Neural progenitor cell (in vitro differentiated cells): ENCODE measurements around the gene TRRAP. TPM values are rescaled to one million over a fixed set of nuclear protein-coding genes. Genes with fewer than 3 reads are reported as not detected.
A peak's percentile ranks its signal among the peaks of the same experiment; 100 is the strongest.
"Not testable (repeated sequence)": the region's sequence is repeated elsewhere in the genome, so short reads cannot be mapped to it uniquely, and the experiment has no call there.

ENCODE experiments used
- DNase-seq: peaks from one replicate; pipeline ENCODE4 v3.0.0-alpha.2; 2016; ENCODE audit warnings: low spot score
- H2AFZ ChIP-seq: fragments of 200-600 bp; sonication (generic); replicated peaks from 2 replicates; pipeline ENCODE4 v1.6.1; 2016; ENCODE audit warnings: antibody characterized with exemption
- H3F3A ChIP-seq: fragments of 200-600 bp; sonication (generic); 2 replicates; pipeline ENCODE4 v1.6.1; 2016; ENCODE audit warnings: antibody characterized with exemption, low read depth
- H3K27ac ChIP-seq: fragments of 200-600 bp; sonication (generic); 2 replicates; pipeline ENCODE4 v1.5.1; 2016; ENCODE audit warnings: mild to moderate bottlenecking
- H3K27me3 ChIP-seq: fragments of 200-600 bp; sonication (generic); 2 replicates; pipeline ENCODE4 v1.6.1; 2016; ENCODE audit warnings: mild to moderate bottlenecking, moderate library complexity
- H3K36me3 ChIP-seq: fragments of 200-600 bp; sonication (generic); 2 replicates; pipeline ENCODE4 v1.5.1; 2016
- H3K4me1 ChIP-seq: fragments of 200-600 bp; sonication (generic); 2 replicates; pipeline ENCODE4 v1.6.1; 2016; ENCODE audit warnings: mixed run types
- H3K4me2 ChIP-seq: fragments of 200-600 bp; sonication (generic); 2 replicates; pipeline ENCODE4 v1.6.1; 2016
- H3K4me3 ChIP-seq: fragments of 200-600 bp; sonication (generic); 2 replicates; pipeline ENCODE4 v1.5.1; 2016
- H3K79me2 ChIP-seq: fragments of 200-600 bp; sonication (generic); 2 replicates; pipeline ENCODE4 v1.6.1; 2016; ENCODE audit warnings: low read depth
- H3K9ac ChIP-seq: fragments of 200-600 bp; sonication (generic); 2 replicates; pipeline ENCODE4 v1.6.1; 2016
- H3K9me3 ChIP-seq: fragments of 200-600 bp; sonication (generic); 2 replicates; pipeline ENCODE4 v1.5.1; 2016; ENCODE audit warnings: low read depth
- H4K20me1 ChIP-seq: fragments of 200-600 bp; sonication (generic); 2 replicates; pipeline ENCODE4 v1.6.1; 2016; ENCODE audit warnings: low read depth
- H3K27ac Mint-ChIP-seq: 3 replicates; pipeline ENCODE4 v1.8.0; 2021; ENCODE audit warnings: mixed read lengths
- H3K27me3 Mint-ChIP-seq: 2 replicates; pipeline ENCODE4 v1.8.0; 2022; ENCODE audit warnings: low read depth, mild to moderate bottlenecking, inconsistent platforms, moderate library complexity, mixed read lengths; ENCODE audit not compliant: insufficient read depth
- H3K36me3 Mint-ChIP-seq: 3 replicates; pipeline ENCODE4 v1.8.0; 2021; ENCODE audit warnings: mixed read lengths
- H3K4me1 Mint-ChIP-seq: 3 replicates; pipeline ENCODE4 v1.8.0; 2021; ENCODE audit warnings: mixed read lengths
- H3K4me3 Mint-ChIP-seq: 3 replicates; pipeline ENCODE4 v1.8.0; 2021; ENCODE audit warnings: mild to moderate bottlenecking, moderate library complexity, mixed read lengths
- H3K9me3 Mint-ChIP-seq: 3 replicates; pipeline ENCODE4 v1.8.0; 2020; ENCODE audit warnings: mixed read lengths
- CTCF ChIP-seq: fragments of 200-600 bp; sonication (generic); IDR thresholded peaks from 2 replicates; pipeline ENCODE4 v1.5.1; 2017; ENCODE audit warnings: antibody characterized with exemption, mild to moderate bottlenecking
- EZH2 ChIP-seq: fragments of 200-600 bp; sonication (generic); IDR thresholded peaks from 2 replicates; pipeline ENCODE4 v1.6.1; 2017; ENCODE audit warnings: antibody characterized with exemption, mild to moderate bottlenecking, moderate library complexity
- EZH2phosphoT487 ChIP-seq: fragments of 200-600 bp; sonication (generic); IDR thresholded peaks from 2 replicates; pipeline ENCODE4 v1.6.1; 2017; ENCODE audit warnings: antibody characterized with exemption
- total RNA-seq: library from RNA; depleted of rRNA; stranded (reverse); fragments of >200 nt; gene quantifications from 2 replicates; pipeline ENCODE4 v1.2.3, GENCODE V29; 2015; ENCODE audit warnings: low replicate concordance

TRRAP gene
- total RNA-seq, 1 donor from 2014 or later: 19.9 TPM

DNA sequence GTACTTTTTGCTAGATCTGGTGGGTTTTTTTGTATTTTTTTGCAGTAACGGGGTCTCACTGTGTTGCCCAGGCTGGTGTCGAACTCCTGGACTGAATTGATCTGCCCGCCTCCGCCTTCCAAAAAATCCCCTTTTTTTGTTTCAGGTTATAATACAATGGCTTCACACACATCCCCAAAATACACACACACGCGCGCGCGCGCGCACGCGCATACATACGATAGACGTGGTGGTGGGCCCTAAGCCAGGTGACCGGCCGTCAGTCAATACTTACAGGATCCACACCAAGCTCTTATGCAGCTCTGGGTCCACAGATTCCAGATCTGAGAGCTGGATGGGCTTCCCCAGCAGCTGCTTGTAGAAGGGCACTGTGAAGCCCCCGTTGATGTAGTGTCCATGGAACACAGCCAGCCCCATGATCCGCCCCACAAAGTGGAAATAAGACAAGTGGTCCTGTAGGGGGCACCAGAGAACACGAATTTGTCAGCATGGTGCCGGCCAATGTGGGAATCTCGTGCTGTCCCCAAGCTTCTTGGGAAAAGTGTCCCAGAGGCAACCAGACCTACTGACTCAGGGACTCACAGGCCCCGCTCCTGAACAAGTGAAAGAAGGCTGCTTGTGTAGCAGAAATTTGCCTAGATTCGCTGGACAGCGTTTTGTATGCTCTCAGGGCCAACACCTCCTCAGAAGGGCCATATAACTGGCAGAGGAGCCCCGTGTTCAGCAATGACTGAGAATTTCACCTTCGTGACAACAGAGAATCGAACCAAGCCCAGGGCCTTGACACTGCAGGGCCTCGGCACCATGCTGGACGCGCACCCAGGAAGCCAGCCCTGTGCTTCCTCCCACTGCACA is 162.0 kb downstream of the TRRAP start:
- Histone ChIP-seq H2AFZ (no peak overlapping the region), H3K36me3 (peaks cover 4% of the 10 kb centered on the region), H3K4me3 (no peak overlapping the region), H4K20me1 (peaks cover 15% of the 10 kb centered on the region), H3K27me3 (no peaks in the 10 kb centered on the region), H3K9me3 (no peaks in the 10 kb centered on the region), H3F3A (peaks cover 8% of the 10 kb centered on the region), H3K79me2 (no peaks in the 10 kb centered on the region), H3K27ac (no peak overlapping the region), H3K4me1 (no peaks in the 10 kb centered on the region), H3K9ac (no peak overlapping the region), H3K4me2 (no peak overlapping the region)
- Mint-ChIP-seq H3K9me3 (no peaks in the 10 kb centered on the region), H3K36me3 (peaks cover 38% of the 10 kb centered on the region), H3K27ac (peak overlapping the region; percentile 57), H3K4me1 (peaks cover 2% of the 10 kb centered on the region), H3K4me3 (no peak overlapping the region), H3K27me3 (peaks cover 8% of the 10 kb centered on the region)
- peak; percentile 93 for DNase-seq
- TF ChIP-seq EZH2 (no peak), EZH2phosphoT487 (no peak), CTCF (peak; percentile 87)

DNA sequence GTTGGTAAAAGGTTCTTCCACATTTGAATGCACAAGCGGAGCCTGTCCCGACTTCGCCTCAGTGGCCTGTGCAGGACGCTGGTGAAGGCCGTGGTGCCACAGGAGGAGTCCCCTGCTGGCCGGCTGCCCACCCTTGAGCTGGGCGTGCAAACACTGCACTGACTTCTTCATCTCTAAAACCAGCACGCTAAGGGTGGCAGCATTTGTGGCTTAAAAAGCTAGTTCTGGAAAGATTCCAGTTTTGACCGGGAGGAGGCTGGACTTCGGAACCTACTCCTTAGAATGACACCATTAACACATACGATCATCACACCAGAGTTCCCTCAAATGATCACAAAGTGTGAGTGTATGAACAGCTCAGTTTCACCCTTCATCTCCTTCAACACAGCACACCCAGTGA is 163.2 kb downstream of the TRRAP start:
- Histone ChIP-seq H3K27me3 (no peaks in the 10 kb centered on the region), H3K4me2 (no peak overlapping the region), H3K27ac (no peak overlapping the region), H4K20me1 (peaks cover 13% of the 10 kb centered on the region), H3K9me3 (no peaks in the 10 kb centered on the region), H3K36me3 (peaks cover 4% of the 10 kb centered on the region), H3K4me3 (no peak overlapping the region), H2AFZ (no peak overlapping the region), H3K9ac (no peak overlapping the region), H3K4me1 (no peaks in the 10 kb centered on the region), H3K79me2 (no peaks in the 10 kb centered on the region), H3F3A (peaks cover 8% of the 10 kb centered on the region)
- peaks cover 4% of the 10 kb centered on the region for H3K27me3 Mint-ChIP-seq
- peaks cover 45% of the 10 kb centered on the region for H3K36me3 Mint-ChIP-seq
- TF ChIP-seq CTCF (no peak), EZH2phosphoT487 (no peak), EZH2 (no peak)
- no peak overlapping the region for H3K27ac Mint-ChIP-seq
- peaks cover 2% of the 10 kb centered on the region for H3K4me1 Mint-ChIP-seq
- no peak for DNase-seq
- H3K4me3 Mint-ChIP-seq: no peak overlapping the region
- H3K9me3 Mint-ChIP-seq: no peaks in the 10 kb centered on the region

- H3K4me3 Mint-ChIP-seq: no peak overlapping the region
- Histone ChIP-seq H2AFZ (no peak overlapping the region), H3K9ac (no peak overlapping the region), H3K4me1 (no peaks in the 10 kb centered on the region), H3K79me2 (no peaks in the 10 kb centered on the region), H3K27ac (no peak overlapping the region), H3K27me3 (no peaks in the 10 kb centered on the region), H4K20me1 (peaks cover 7% of the 10 kb centered on the region), H3K4me2 (no peak overlapping the region), H3K4me3 (no peak overlapping the region), H3K9me3 (no peaks in the 10 kb centered on the region), H3F3A (peaks cover 8% of the 10 kb centered on the region), H3K36me3 (peaks cover 4% of the 10 kb centered on the region)
- H3K9me3 Mint-ChIP-seq: no peaks in the 10 kb centered on the region
- peaks cover 40% of the 10 kb centered on the region for H3K36me3 Mint-ChIP-seq
- H3K4me1 Mint-ChIP-seq: peaks cover 2% of the 10 kb centered on the region
- H3K27ac Mint-ChIP-seq: no peak overlapping the region
- peaks cover 4% of the 10 kb centered on the region for H3K27me3 Mint-ChIP-seq
- TF ChIP-seq EZH2phosphoT487: no peak
- TF ChIP-seq CTCF: no peak
- TF ChIP-seq EZH2: no peak
- no peak for DNase-seq
These were observed 164.6 kb downstream of the TRRAP start for GRCh38 chr7:99042957-99043356.

DNA sequence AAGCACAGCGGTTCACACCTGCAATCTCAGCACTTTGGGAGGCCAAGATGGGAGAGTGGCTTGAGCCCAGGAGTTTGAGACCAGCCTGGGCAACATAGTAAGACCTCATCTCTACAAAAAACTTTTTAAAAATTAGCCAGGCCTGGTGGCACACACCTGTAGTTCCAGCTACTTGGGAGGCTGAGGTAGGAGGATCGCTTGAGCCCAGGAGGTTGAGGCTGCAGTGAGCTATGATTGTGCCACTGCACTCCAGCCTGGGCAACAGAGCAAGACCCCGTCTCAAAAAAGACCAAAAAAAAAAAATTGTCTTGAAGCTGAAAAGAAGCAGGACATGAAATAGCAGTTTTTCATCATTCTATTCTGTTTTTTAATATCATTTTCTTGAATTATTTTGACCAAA is 166.5 kb downstream of the TRRAP start:
- H3K27ac ChIP-seq, H3K36me3 ChIP-seq, DNase-seq, H3K4me1 Mint-ChIP-seq, H2AFZ ChIP-seq, H3K4me2 ChIP-seq, H3K79me2 ChIP-seq, H3K27ac Mint-ChIP-seq, H3K9ac ChIP-seq, H3K27me3 ChIP-seq, H3K9me3 Mint-ChIP-seq, H3K9me3 ChIP-seq, H3K4me3 Mint-ChIP-seq, H4K20me1 ChIP-seq, H3K27me3 Mint-ChIP-seq, H3K4me1 ChIP-seq, H3K4me3 ChIP-seq, H3F3A ChIP-seq: not testable (repeated sequence)
- peaks cover 40% of the 10 kb centered on the region for H3K36me3 Mint-ChIP-seq

- not testable (repeated sequence) for H3K79me2 ChIP-seq, H3K27me3 Mint-ChIP-seq, H3K4me1 Mint-ChIP-seq, H3K27ac Mint-ChIP-seq, H3K4me2 ChIP-seq, H3K9me3 ChIP-seq, H4K20me1 ChIP-seq, H3K9me3 Mint-ChIP-seq, H3K4me1 ChIP-seq, DNase-seq, H3K4me3 ChIP-seq, H2AFZ ChIP-seq, H3K27me3 ChIP-seq, H3K4me3 Mint-ChIP-seq, H3K9ac ChIP-seq, H3K27ac ChIP-seq, H3K36me3 ChIP-seq, H3F3A ChIP-seq
- peaks cover 35% of the 10 kb centered on the region for H3K36me3 Mint-ChIP-seq
These were observed 167.9 kb downstream of the TRRAP start for GRCh38 chr7:99046262-99046661.
